ENCODE results near the gene UBE2V1. TPM values are rescaled to one million over a fixed set of nuclear protein-coding genes. Genes with fewer than 3 reads are reported as not detected.
"Not testable (repeated sequence)": the region's sequence is repeated elsewhere in the genome, so short reads cannot be mapped to it uniquely, and the experiment has no call there.

The UBE2V1 gene
- total and polyA plus RNA-seq, 4 donors, result 54.2 to 107 (median 83.0) TPM

GRCh38 chr20:50085481-50086365 lies 27.2 kb downstream of the UBE2V1 start:
- Histone ChIP-seq H3K4me1 (ENCODE audit: control insufficient read depth in 1 of 2, insufficient read depth in 2 of 2, low read length in 2 of 2) (peaks cover 0 to 5% of the 10 kb centered on the region in 2 donors), H3K9me3 (ENCODE audit: control insufficient read depth, low read length) (no peaks in the 10 kb centered on the region), H3K4me3 (ENCODE audit: low read length in 2 of 2) (no peak overlapping the region), H3K36me3 (ENCODE audit: control insufficient read depth in 1 of 2, insufficient read depth in 2 of 2, low read length in 1 of 2) (peaks cover 0 to 2% of the 10 kb centered on the region in 2 donors), H3K27ac (ENCODE audit: low read depth in 1 of 2, low read length in 2 of 2) (no peak overlapping the region), H3K27me3 (ENCODE audit: control insufficient read depth in 1 of 2, insufficient read depth in 2 of 2, low read length in 1 of 2) (no peaks in the 10 kb centered on the region)
- ATAC-seq (ENCODE audit: low FRiP score) (peak; percentile 82), DNase-seq (peak in 1 of 2 donors; percentile 66)
- WGBS, 2 donors, result 2 to 3% methylated on average over 10 of the region's 10 CpGs
- intact Hi-C loops (cut with DNase I), result no loop called here

- Histone ChIP-seq H3K27ac (ENCODE audit: low read depth in 1 of 2, low read length in 2 of 2) (no peak overlapping the region), H3K36me3 (ENCODE audit: control insufficient read depth in 1 of 2, insufficient read depth in 2 of 2, low read length in 1 of 2) (peaks cover 0 to 2% of the 10 kb centered on the region in 2 donors), H3K4me1 (ENCODE audit: control insufficient read depth in 1 of 2, insufficient read depth in 2 of 2, low read length in 2 of 2) (peaks cover 0 to 5% of the 10 kb centered on the region in 2 donors), H3K4me3 (ENCODE audit: low read length in 2 of 2) (no peak overlapping the region), H3K27me3 (ENCODE audit: control insufficient read depth in 1 of 2, insufficient read depth in 2 of 2, low read length in 1 of 2) (no peaks in the 10 kb centered on the region), H3K9me3 (ENCODE audit: control insufficient read depth, low read length) (no peaks in the 10 kb centered on the region)
- 64 to 70% methylated on average over 5 of the region's 5 CpGs for WGBS, 2 donors
- ATAC-seq (ENCODE audit: low FRiP score) (peak; percentile 19), DNase-seq (no peak)
- intact Hi-C loops (cut with DNase I), result no loop called here
Measured at GRCh38 chr20:50085146-50085480, 27.8 kb downstream of the UBE2V1 start.

GRCh38 chr20:50083034-50083433 lies 29.9 kb downstream of the UBE2V1 start:
- H3K9me3 ChIP-seq (ENCODE audit: control insufficient read depth, low read length), result no peaks in the 10 kb centered on the region
- intact Hi-C loops (cut with DNase I), result no loop called here
- WGBS, 2 donors, result 91% methylated on average over 7 of the region's 7 CpGs
- no peaks in the 10 kb centered on the region for H3K27me3 ChIP-seq (ENCODE audit: control insufficient read depth in 1 of 2, insufficient read depth in 2 of 2, low read length in 1 of 2)
- DNase-seq (no peak), ATAC-seq (ENCODE audit: low FRiP score) (no peak)
- peaks cover 0 to 5% of the 10 kb centered on the region in 2 donors for H3K4me1 ChIP-seq (ENCODE audit: control insufficient read depth in 1 of 2, insufficient read depth in 2 of 2, low read length in 2 of 2)
- no peak overlapping the region for H3K4me3 ChIP-seq (ENCODE audit: low read length in 2 of 2)
- H3K36me3 ChIP-seq (ENCODE audit: control insufficient read depth in 1 of 2, insufficient read depth in 2 of 2, low read length in 1 of 2), result no peaks in the 10 kb centered on the region
- no peak overlapping the region for H3K27ac ChIP-seq (ENCODE audit: low read depth in 1 of 2, low read length in 2 of 2)

DNA sequence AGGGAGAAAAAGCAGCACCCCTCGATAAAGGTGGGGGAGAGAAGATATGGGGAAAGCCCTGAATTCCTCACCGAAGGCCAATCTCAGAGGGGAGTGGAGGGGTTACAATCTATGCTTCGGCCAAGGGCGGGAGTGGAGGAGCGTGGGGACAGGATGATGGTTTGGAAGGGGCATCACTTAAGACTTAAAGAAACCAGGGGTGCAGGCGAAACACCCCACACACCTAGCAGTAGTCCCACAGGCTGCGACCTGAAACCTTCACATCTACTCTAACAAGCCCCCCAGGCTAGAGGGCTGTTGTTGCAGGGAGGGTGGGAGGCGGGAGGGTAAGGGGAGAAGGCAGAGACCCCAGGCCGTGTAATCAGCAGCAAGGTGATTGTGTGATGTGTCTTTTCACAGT lies 30.9 kb downstream of the UBE2V1 start:
- H3K9me3 ChIP-seq (ENCODE audit: control insufficient read depth, low read length); H3K4me3 ChIP-seq (ENCODE audit: low read length in 2 of 2); DNase-seq; H3K4me1 ChIP-seq (ENCODE audit: control insufficient read depth in 1 of 2, insufficient read depth in 2 of 2, low read length in 2 of 2); H3K27me3 ChIP-seq (ENCODE audit: control insufficient read depth in 1 of 2, insufficient read depth in 2 of 2, low read length in 1 of 2); H3K36me3 ChIP-seq (ENCODE audit: control insufficient read depth in 1 of 2, insufficient read depth in 2 of 2, low read length in 1 of 2); intact Hi-C loops (cut with DNase I); ATAC-seq (ENCODE audit: low FRiP score); H3K27ac ChIP-seq (ENCODE audit: low read depth in 1 of 2, low read length in 2 of 2): not testable (repeated sequence)
- 88 to 91% methylated on average over 9 of the region's 9 CpGs for WGBS, 2 donors

DNA sequence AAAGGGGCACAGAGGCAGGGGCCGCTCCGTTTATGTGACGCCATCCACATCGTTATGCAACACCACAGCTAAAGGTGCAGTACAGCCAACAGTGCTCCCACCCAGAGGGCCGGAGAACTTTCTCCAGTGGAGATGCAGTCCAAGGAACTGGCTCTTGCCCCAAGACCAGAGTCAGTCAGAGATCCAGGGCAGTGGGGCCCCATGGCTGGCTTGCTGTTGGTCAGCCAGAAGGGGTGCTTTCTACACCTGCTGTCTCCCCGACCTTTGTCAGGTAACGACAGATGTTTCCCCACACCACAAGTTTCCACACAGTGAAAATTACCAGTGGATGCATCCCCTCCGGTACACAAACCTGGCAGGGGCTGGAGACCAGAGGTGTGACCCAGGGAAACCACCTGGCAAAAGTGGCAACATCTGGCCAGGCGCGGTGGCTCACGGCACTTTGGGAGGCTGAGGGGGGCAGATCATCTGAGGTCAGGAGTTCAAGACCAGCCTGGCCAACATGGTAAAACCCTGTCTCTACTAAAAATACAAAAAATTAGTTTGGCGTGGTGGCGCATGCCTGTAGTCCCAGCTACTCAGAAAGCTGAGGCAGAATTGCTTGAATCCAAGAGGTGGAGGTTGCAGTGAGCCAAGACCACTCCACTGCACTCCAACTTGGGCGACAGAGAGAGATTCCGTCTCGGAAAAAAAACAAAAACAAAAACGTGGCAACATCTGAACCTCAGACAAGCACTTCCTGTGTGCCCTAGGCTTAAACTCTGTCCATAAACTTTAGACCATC lies 34.9 kb downstream of the UBE2V1 start:
- whole genome bisulfite sequencing, 2 donors, result 54 to 56% methylated on average over 17 of the region's 17 CpGs
- Histone ChIP-seq H3K27me3 (ENCODE audit: control insufficient read depth in 1 of 2, insufficient read depth in 2 of 2, low read length in 1 of 2) (no peaks in the 10 kb centered on the region), H3K36me3 (ENCODE audit: control insufficient read depth in 1 of 2, insufficient read depth in 2 of 2, low read length in 1 of 2) (no peaks in the 10 kb centered on the region), H3K4me3 (ENCODE audit: low read length in 2 of 2) (no peak overlapping the region), H3K27ac (ENCODE audit: low read depth in 1 of 2, low read length in 2 of 2) (no peak overlapping the region), H3K4me1 (ENCODE audit: control insufficient read depth in 1 of 2, insufficient read depth in 2 of 2, low read length in 2 of 2) (no peaks in the 10 kb centered on the region), H3K9me3 (ENCODE audit: control insufficient read depth, low read length) (no peaks in the 10 kb centered on the region)
- DNase-seq, result no peak
- intact Hi-C loops (cut with DNase I), result no loop called here
- peak; percentile 46 for ATAC-seq (ENCODE audit: low FRiP score)

DNA sequence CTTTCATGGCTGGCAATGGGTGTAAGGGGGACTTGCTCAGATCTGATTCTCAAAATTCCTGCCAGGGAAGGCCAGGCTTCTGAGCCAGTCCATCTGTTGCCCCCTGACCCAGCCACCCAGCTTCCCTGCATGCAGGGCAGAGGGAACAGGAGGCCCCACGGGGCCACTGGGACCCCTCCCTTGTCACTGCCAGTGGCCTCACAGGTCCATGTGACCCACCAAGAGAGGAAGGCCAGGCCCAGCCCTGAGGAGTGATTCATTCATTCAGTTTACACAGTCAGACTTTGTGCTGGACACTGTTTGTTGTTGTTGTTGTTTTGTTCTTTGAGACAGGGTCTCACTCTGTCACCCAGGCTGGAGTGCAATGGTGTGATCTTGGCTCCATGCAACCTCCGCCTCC lies 39.5 kb downstream of the UBE2V1 start:
- 72 to 86% methylated on average over 2 of the region's 2 CpGs for WGBS, 2 donors

GRCh38 chr20:50071039-50071888 lies 41.7 kb downstream of the UBE2V1 start:
- H3K36me3 ChIP-seq (ENCODE audit: control insufficient read depth in 1 of 2, insufficient read depth in 2 of 2, low read length in 1 of 2), result no peaks in the 10 kb centered on the region
- no peak overlapping the region for H3K4me3 ChIP-seq (ENCODE audit: low read length in 2 of 2)
- no peaks in the 10 kb centered on the region for H3K4me1 ChIP-seq (ENCODE audit: control insufficient read depth in 1 of 2, insufficient read depth in 2 of 2, low read length in 2 of 2)
- H3K27me3 ChIP-seq (ENCODE audit: control insufficient read depth in 1 of 2, insufficient read depth in 2 of 2, low read length in 1 of 2), result no peaks in the 10 kb centered on the region
- DNase-seq (peak; percentile 93 to 98), ATAC-seq (ENCODE audit: low FRiP score) (peak; percentile 96)
- WGBS, 2 donors, result 12% methylated on average over 47 to 48 of the region's 48 CpGs
- no peak overlapping the region for H3K27ac ChIP-seq (ENCODE audit: low read depth in 1 of 2, low read length in 2 of 2)
- intact Hi-C loops (cut with DNase I), result loop anchor here (1.0 kb wide), 1 partner anchor 92 kb away; no protein-coding TSS in a partner anchor
- H3K9me3 ChIP-seq (ENCODE audit: control insufficient read depth, low read length), result no peaks in the 10 kb centered on the region

More for the DNA sequence above, 39.5 kb downstream of the UBE2V1 start:
- Histone ChIP-seq H3K36me3 (ENCODE audit: control insufficient read depth in 1 of 2, insufficient read depth in 2 of 2, low read length in 1 of 2) (no peaks in the 10 kb centered on the region), H3K27ac (ENCODE audit: low read depth in 1 of 2, low read length in 2 of 2) (no peak overlapping the region), H3K4me1 (ENCODE audit: control insufficient read depth in 1 of 2, insufficient read depth in 2 of 2, low read length in 2 of 2) (no peaks in the 10 kb centered on the region), H3K9me3 (ENCODE audit: control insufficient read depth, low read length) (no peaks in the 10 kb centered on the region), H3K4me3 (ENCODE audit: low read length in 2 of 2) (no peak overlapping the region), H3K27me3 (ENCODE audit: control insufficient read depth in 1 of 2, insufficient read depth in 2 of 2, low read length in 1 of 2) (no peaks in the 10 kb centered on the region)
- peak; percentile 36 to 68 for DNase-seq
- intact Hi-C loops (cut with DNase I), result no loop called here
- no peak for ATAC-seq (ENCODE audit: low FRiP score)

GRCh38 chr20:50070361-50070760 lies 42.6 kb downstream of the UBE2V1 start:
- ATAC-seq (ENCODE audit: low FRiP score) (no peak), DNase-seq (peak; percentile 26 to 39)
- Histone ChIP-seq H3K4me1 (ENCODE audit: control insufficient read depth in 1 of 2, insufficient read depth in 2 of 2, low read length in 2 of 2) (no peaks in the 10 kb centered on the region), H3K27me3 (ENCODE audit: control insufficient read depth in 1 of 2, insufficient read depth in 2 of 2, low read length in 1 of 2) (no peaks in the 10 kb centered on the region), H3K27ac (ENCODE audit: low read depth in 1 of 2, low read length in 2 of 2) (no peak overlapping the region), H3K9me3 (ENCODE audit: control insufficient read depth, low read length) (no peaks in the 10 kb centered on the region), H3K4me3 (ENCODE audit: low read length in 2 of 2) (no peak overlapping the region), H3K36me3 (ENCODE audit: control insufficient read depth in 1 of 2, insufficient read depth in 2 of 2, low read length in 1 of 2) (no peaks in the 10 kb centered on the region)
- intact Hi-C loops (cut with DNase I), result no loop called here
- 93 to 94% methylated on average over 7 of the region's 7 CpGs for WGBS, 2 donors

Measured in aorta (tissue), 5 donors.